GM18502 (cell line): ENCODE results near the gene LINC01488.

Experiments used
- ATAC-seq: cut with Tn5 transposase; IDR thresholded peaks from one replicate; pipeline ENCODE4 v1.9.1; 2021; ENCODE audit warnings: mild to moderate bottlenecking; ENCODE audit not compliant: unreplicated experiment, poor library complexity

The LINC01488 gene

DNA sequence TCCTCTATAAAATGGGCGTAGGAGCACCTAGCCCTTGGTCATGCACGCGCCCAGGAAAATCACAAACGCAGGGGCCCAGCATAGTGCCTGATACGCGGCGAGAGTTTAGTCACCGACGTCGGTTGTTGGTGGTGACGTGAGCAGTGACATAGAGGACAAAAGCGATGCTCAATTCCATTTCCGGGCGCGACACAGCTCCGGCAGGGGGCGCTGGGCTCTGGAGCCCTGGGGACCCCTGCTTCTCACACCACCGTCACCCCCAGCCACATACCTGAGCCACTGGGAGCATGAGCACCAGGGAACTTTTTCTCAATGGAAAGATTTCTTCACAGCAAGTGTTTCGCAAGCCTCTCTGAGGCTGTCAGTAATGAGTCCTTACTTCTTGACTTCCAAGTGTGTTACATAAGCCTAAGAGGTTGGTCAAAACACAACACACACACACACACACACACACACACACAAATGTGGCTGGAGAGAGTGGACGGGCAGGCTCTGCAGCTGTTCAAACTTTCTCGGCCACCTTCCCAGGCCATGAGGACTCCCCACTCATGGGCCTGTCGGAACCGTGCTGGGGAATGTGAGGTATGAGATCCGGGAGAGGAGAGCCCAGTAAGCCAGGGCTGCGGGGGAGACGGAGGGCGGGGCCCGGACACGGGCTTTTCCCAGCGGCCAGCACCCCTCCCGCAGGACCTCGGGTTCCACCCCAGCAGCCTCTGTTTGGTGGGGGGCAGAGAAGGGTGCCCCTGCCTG, 36.9 kb upstream of the LINC01488 start:
- ATAC-seq, result no peak

DNA sequence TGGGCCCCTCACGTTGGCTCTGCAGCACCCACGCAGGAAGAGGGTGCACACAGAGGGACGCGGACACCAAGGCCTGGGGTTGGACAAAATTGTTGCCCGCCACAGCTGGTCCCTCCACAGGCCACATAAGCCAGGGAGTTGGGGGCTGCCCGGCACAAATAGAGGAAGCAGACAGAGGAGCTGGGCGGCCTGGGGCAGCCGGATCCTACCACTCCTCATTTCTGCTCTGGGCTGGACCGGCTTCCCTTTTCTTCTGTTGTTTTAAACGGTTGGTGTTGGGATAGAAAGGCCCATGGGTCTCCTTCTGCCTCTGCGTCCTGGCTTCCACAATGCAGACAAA, 36.4 kb upstream of the LINC01488 start:
- ATAC-seq, result no peak

DNA sequence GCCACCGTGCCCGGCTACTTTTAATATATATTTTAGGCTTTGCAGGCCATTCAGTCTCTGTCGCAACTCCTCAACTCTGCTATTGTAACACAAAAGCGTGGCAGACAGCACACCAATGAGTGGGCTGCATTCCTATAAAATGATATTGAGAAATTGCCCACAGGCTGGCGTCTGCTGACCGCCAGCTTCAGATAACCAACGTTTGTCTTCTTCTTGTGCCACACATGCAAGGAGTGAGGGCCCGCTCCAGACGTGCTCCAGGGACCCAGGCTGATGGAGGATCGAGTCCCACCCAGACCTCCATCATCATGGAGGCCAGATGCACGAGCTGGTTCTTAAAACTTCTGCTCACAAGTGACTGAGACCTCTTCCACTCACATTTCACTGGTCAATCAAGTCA, 35.4 kb upstream of the LINC01488 start:
- ATAC-seq, result no peak

DNA sequence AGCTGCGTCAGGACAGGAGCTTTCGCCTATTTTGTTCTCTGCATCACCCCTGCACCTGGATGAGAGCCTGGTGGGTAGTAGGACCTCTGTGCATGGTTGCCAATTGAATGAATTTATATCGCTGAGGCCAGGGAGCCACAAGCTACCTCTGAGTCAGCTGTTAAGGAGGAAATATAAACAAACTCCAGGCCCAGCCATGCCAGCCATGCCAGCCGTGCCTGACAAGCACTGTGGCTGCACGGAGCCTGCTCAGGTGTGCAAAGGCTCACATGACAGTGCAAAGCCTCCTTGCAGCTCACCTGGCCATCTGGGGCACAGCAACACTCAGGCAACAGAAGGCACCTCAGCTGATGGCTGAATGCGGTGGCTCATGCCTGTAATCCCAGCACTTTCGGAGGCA, 33.7 kb upstream of the LINC01488 start:
- ATAC-seq, result no peak

DNA sequence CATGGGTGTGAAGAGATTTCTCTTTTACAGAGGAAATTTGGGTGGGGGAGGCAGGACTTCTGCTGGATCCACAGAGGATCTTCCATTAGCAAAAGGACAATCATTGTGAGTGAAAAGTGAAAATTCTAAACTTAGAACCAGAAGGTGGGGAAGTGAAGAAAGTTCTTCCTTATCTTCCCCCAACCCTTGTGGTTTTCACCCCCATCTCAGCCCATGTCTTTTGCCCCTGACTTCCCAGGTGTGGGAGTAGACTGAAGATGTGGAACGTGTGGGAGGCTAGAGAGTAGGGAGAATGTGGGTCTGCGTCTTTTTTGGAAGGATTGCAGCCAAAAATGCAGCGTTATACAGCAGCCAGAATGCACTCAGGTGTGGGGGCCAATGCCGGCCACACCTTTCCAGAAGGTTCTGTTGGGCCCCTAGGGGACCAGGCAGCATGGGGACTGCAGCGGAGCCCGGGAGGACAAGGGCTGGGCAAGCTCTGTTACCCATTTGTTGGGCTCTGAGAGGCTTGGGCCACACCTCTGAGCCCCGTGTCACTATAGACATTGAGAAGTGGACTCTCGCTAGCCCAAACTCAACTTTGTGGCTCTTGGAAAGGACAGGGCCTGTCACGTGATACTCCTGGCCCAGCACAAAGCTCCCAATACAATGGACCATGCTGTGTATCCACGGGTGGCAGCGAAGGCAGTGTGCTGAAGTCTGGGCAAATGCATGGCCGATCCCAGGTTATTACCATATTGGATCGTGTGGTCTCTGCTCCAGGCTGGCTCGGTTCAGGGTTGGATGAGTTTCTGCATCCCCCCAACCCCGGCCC, 32.8 kb upstream of the LINC01488 start:
- no peak for ATAC-seq

DNA sequence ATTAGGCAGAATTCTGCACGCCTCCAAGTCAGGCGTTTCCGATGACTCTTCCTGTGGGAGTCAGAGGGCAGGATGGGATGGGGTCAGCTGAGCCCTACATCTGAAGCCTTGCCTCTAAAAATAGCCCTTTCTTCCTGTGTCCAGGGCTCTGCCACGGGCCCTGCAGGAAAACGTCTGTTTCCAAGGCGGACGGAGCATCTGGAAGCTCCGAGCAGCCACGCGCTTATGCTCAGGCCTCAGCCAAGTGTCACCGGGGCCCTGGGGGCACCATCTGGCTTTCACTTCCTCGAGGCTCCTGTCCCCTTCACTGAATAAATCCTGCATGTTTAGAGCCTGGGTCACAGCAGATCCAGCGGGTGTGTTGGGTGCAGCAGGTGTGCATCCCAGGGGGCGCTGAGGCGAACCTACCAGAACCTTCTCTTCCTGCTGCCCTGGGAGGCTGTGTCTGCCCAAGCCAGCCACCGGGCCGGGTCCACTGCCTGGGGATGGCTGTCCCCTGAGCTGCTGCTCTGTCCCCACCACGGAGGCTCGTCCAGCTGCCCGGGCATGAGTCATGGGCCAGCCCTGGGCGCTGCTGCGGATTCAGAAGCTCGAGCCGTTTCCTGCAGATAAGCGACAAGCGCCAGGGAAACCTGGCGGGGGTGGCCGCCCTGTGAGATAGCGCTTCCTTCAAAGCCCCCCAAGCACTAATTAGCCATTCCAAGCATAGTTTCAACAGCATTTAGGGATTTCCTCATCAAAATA, 32.0 kb upstream of the LINC01488 start:
- ATAC-seq, result no peak

DNA sequence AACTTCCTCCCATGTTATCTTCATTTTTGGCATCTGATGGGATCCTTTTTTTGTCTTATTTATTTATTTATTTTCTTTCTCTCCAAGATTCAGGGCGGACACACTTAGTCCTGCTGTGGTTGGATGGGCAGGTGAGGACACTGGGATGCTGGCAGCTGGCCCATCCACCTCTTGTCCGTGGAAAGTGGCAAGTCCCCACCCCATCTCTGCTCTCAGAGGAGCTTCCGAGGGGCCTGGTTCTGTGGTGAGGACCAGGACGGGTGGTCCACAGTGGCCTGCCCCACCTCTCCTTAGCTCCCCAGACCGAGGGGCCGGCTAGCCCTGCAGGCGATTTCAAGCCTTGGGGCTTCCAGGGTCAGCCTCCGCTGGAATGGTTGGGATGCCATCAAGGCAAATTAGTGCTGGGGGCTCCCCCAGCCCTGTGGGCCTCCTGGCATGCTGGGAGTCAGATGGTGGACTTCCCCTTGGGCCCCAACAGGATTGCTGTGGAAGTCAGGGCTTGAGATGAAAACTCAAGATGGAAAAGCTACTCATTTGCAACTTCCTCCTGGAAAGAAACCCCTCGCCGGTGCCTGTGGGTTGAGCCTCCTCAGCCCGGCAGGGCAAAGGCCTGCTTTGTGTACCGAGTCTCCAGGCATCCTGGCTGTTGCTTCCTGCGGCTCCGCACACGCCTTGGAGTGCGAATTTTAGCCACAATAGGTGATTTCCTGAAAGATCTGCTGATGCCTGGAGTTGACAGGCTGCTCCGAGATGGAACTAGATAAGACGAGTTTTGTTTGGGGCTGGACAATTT, 31.2 kb upstream of the LINC01488 start:
- no peak for ATAC-seq

DNA sequence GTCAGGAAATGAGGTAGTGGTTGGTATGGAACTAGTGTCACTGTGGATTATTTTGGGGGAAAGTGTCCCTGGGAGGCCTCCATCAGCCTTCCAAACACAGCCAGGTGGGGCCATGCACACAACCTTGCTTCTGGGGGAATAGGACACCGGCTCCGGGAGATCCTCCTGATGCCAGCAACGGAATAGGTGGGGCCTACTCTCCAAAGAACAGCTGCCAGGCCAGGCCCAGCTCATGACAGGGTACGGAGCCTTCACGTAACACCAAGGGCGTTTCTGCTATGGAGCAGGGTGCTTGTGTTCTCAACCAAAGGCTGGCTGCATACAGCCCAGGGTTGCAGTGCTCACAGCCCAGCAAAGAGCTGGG, 30.6 kb upstream of the LINC01488 start:
- no peak for ATAC-seq

DNA sequence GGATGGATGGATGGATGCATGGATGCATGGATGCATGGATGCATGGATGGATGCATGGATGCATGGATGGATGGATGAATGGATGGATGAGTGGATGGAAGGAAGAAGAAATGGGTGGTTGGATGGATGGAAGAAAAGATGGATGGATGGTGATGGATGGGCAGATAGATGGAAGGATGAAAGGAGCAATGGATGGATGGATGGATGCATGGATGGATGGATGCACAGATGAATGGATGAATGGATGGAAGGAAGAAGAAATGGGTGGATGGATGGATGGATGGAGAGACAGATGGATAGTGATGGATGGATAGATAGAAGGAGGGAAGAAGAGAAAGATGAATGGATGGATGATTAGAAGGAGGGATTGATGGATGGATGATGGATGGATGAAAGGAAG, 30.2 kb upstream of the LINC01488 start:
- no peak for ATAC-seq

DNA sequence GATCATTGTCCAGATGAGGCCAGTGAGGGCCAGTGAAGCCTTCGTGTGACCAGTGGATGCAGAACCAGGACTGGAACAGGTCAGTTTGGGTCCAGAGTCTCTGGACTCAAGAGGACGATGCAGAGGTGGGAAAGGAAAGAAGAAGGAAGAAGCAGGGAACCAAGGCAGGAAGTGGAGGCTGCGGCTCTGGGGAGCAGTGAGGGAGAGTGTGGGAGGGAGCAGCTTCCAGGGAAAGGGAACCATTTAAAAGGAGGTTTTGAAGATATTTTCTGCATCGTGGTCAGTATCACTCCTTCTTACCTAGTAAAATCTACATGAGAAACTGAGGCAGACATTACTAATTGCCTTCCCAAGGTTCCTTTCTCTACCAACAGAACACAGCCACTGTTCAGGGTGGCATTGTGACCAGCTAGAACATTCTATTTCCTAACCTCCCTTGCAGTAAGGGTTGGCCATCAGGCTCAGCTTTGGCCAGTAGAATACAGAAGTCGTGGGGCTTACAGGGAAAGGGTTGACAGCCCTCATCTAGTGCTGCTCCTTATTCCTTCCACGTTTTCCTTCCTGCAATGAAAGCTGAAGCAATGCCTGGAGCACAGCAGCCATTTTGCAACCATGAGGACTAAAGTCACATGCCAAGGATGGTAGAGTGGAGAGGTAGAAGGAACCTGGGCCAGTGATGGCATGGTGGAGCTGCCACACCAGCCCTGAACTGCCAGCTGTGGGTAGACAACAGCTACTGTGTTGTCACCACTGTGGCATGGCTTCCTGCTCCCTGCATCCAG, 29.1 kb upstream of the LINC01488 start:
- ATAC-seq, result no peak

DNA sequence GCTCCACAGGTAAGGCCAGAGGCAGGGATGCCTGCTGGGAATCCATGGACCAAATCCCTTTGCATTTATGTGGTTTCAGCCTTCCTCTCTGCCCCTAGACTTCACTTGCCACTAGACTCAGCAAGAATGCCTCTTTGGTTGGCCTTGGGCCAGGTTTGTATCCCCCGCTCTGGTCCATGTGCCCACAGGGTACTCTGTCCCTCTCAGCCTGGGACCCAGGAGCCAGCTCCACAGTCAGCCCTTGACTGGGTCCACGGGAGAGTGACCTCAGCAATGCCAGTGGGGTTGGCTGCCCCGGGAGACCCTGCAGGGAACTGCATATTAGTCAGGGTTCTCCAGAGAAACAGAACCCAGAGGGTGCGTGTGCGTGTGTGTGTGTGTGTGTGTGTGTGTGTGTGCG, 28.3 kb upstream of the LINC01488 start:
- ATAC-seq, result no peak

DNA sequence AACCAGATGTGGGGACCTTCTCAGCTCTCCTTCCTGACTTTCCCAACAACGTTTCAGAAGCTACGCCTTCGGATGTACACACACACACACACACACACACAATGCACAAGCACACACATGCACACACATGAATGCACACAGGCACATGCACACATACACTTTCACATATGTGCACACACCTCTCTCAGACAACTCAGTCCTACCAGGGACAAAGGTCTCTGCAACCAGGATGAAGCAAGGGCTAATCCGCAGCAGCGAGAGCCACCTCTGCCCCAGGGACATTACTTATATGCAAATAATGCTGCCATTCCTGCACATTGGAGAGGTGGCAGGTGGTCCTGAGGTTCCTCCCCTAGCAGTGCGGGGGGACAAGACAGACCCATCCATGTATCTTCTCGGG, 27.4 kb upstream of the LINC01488 start:
- no peak for ATAC-seq

DNA sequence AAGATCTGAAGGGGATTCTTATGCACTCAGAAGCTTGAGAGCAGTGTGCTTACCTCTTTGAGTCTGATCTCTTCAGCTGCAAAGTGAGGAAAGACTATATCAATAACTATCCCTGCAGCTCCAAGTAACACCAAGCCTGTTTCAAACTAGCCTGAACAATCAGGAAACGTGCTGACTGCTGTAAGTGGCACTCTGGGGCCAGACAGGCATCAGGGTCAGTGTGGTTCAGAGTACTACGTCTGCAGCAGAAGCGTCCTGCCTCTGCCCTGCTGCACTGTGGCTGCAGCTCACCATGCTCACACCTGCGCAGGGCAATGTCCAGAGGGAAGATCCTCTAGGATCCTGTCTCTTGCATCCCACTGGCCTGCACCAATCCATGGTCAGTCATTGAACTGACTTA, 25.5 kb upstream of the LINC01488 start:
- ATAC-seq, result no peak

DNA sequence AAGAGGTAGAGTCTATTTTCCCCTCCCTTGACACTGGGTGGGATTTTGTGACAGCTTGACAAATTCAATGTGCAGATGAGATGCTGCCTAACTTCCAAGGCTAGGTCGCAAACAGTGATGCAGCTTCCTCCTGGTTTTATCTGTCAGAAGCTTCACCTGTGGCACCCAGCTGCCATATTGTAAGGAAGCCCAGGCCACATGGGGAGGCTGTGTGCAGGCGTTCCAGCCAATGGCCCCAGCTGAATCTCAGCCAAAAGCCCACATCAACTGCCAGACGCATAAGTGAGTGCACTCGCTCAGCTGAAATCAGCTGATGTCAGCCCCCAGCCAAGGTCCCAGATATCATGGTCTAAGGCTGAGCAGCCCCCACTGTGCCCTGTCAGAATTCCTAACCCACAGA, 24.8 kb upstream of the LINC01488 start:
- ATAC-seq, result no peak

DNA sequence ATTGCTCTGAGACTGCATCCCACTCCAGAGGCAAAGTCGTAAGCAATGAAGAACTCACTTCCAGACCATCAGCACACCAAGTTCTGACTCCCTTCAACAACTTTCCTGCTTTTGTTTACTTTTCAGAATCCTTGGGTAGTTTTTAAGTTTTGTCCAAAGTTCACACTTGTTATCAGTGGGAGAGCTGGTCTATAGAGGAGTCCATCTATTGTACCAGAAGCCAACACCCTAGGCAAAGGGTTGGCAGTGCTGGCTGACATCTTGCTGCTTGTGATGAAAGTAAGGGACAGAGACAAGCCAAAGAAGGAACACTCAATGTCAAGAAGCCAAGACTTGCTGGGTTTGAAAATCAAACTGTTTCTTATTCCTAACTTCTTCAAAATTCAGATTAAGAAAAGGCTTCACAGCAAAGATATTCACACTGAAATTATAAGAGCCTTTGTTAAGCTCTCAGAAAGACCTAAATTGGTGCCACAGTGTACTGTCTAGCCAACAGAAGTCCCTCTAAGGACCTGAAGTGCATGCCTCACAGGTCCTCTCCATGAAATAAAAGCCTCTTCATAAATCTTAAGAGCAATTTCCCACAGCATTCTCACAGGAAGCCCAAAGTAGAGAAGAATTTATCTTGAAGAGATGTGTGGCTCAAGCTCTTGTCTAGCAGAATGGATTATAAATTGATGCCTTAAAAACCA, 21.5 kb upstream of the LINC01488 start:
- no peak for ATAC-seq

DNA sequence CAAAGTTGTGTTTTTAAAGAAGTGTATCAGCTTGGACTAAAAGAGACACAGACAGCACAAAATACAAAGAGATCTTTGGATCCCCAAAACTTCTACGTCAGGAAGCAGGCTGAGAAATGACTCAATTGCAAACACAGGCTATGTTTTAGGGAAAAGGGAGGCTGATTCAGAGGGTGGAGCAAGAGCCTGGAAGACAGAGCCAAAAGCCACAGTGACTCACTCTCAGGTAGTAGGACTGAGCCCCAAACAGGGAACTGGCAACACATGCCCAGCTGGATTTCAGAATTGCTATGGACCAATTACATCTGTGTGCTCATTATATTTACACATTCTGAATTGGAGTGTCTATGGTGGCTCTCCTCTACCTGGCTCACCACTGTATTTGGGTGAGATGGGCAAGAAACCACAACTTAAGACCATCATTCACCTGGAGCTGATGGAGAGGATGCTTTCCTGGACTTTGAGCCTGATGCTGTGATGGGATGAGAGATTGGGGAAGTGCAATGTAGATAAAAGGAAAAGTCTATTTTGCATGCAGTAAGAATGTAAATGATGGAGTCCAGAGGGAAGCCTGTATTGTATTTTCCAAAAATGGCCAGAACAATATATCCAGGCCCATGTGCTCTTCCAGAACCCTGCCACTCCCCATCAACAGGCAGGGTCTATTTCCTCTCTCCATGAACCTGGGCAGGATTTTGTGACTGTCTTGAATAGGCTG, 20.8 kb upstream of the LINC01488 start:
- ATAC-seq, result no peak

DNA sequence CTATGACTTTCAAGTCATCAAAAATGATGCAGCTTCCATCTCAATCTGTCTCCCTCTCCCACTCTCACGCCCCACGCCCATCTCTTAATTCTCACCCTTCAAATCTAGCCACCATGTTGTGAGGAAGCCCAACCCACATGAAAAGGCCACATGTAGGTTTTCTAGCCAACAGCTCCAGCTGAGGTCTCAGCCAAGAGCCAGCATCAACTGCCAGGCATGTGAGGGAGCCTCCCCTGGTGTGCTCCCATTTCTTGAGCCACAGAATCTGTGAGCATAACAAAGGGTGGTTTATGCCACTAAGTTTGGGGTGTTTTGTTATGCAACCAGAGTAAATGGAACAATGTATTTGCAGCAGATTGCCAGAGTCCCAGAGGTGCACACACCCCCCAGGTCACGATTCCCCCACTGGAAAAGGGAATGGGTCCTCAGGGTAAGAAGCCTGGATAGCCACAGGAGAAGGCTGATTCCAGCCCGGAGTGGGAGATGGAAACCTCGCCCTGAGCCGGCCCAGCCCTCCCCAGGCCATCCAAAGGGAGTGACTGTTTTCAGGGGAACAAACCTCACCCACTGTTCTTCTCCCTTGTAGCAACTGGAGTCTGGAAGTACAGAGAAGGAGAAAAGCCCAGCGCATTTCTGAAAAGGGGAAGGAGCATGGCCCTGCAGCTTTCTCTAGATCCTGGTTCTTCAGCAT, 20.0 kb upstream of the LINC01488 start:
- ATAC-seq, result no peak
